ENCODE results near the gene C5AR1.
"Not testable (repeated sequence)": the region's sequence is repeated elsewhere in the genome, so short reads cannot be mapped to it uniquely, and the experiment has no call there.

The C5AR1 gene

DNA sequence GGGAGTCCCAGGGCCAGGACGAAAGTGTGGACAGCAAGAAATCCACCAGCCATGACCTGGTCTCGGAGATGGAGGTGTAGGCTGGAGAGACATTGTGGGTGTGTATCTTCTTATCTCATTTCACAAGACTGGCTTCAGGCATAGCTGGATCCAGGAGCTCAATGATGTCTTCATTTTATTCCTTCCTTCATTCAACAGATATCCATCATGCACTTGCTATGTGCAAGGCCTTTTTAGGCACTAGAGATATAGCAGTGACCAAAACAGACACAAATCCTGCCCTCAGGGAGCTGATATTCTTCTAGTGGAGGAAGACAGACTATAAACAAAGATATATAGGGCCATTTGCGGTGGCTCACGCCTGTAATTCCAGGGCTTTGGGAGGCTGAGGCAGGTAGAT is 32.1 kb downstream of the C5AR1 start:
- H3K4me3 ChIP-seq (replicated peaks; ENCODE audit: low read depth, low read length) = no peak overlapping the region
- TF ChIP-seq, protein P1, sequence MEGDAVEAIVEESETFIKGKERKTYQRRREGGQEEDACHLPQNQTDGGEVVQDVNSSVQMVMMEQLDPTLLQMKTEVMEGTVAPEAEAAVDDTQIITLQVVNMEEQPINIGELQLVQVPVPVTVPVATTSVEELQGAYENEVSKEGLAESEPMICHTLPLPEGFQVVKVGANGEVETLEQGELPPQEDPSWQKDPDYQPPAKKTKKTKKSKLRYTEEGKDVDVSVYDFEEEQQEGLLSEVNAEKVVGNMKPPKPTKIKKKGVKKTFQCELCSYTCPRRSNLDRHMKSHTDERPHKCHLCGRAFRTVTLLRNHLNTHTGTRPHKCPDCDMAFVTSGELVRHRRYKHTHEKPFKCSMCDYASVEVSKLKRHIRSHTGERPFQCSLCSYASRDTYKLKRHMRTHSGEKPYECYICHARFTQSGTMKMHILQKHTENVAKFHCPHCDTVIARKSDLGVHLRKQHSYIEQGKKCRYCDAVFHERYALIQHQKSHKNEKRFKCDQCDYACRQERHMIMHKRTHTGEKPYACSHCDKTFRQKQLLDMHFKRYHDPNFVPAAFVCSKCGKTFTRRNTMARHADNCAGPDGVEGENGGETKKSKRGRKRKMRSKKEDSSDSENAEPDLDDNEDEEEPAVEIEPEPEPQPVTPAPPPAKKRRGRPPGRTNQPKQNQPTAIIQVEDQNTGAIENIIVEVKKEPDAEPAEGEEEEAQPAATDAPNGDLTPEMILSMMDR (IDR thresholded peaks at IDR 0.05; ENCODE audit: low read depth, low read length, missing control alignments) = no peak

DNA sequence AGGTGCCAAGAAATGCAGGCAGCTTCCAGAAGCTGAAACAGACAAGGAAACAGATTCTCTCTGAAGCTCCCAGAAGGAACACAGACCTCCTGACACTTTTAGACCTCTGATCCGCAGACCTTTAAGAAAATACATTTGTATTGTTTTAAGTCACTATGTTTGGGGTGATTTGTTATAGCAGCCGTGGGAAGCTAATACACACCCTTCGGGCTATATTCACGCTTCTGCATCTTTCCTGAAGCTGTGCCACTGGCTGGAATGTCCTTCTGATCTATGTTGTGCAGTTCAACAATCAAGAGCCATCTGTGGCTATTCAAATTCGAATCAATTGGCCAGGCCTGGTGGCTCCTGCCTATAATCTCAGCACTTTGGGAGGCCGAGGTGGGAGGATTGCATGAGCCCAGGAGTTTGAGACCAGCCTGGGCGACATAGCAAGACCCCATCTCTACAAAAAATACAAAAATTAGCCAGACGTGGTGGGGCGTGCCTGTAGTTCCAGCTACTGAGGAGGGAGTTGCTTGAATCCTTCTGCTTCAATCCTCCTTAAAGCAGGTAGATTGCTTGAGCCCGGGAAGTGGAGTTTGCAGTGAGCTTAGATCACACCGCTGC is 33.6 kb downstream of the C5AR1 start:
- TF ChIP-seq, protein P1 (IDR thresholded peaks at IDR 0.05; ENCODE audit: low read depth, low read length, missing control alignments) = no peak
- no peak for DNase-seq (ENCODE audit: extremely low read depth, low read depth)
- H3K4me3 ChIP-seq (replicated peaks; ENCODE audit: low read depth, low read length) = no peak overlapping the region

More for the DNA sequence above, 32.1 kb downstream of the C5AR1 start:
- no peak for DNase-seq (ENCODE audit: extremely low read depth, low read depth)

DNA sequence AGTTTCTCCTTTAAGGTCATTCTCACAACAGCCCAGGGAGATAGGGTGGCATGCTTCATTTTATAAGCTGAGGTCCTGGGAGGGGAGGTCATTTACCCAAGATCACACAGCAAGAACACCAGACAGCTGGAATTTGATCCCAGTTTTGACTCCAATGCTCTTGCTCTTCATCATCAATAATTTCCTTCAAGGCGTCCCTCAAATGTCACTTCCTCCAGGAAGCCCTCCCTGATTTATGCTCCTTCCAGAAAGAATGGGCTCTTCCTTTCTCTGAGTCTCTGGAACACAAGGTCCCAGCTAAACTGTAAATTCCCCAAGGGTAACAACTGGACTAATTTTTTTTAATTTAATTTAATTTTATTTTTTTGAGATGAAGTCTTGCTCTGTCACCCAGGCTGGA is 34.8 kb downstream of the C5AR1 start:
- DNase-seq (ENCODE audit: extremely low read depth, low read depth) = no peak
- TF ChIP-seq, protein P1 (IDR thresholded peaks at IDR 0.05; ENCODE audit: low read depth, low read length, missing control alignments) = no peak
- H3K4me3 ChIP-seq (replicated peaks; ENCODE audit: low read depth, low read length) = no peak overlapping the region

DNA sequence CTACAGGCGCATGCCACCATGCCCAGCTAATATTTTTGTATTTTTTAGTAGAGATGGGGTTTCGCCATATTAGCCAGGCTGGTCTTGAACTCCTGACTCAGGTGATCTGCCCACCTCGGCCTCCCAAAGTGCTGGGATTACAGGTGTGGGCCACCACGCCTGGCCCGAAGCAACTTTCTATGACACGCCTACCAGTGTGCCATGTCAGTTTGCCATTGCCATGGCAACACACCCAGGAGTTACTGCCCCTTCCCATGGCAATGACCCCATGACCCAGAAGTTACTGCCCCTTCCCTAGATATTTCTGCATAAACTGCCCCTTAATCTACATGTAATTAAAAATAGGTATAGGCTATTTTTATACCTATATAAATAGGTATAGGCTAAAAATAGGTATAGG is 36.4 kb downstream of the C5AR1 start:
- H3K4me3 ChIP-seq (replicated peaks; ENCODE audit: low read depth, low read length); DNase-seq (ENCODE audit: extremely low read depth, low read depth): not testable (repeated sequence)

DNA sequence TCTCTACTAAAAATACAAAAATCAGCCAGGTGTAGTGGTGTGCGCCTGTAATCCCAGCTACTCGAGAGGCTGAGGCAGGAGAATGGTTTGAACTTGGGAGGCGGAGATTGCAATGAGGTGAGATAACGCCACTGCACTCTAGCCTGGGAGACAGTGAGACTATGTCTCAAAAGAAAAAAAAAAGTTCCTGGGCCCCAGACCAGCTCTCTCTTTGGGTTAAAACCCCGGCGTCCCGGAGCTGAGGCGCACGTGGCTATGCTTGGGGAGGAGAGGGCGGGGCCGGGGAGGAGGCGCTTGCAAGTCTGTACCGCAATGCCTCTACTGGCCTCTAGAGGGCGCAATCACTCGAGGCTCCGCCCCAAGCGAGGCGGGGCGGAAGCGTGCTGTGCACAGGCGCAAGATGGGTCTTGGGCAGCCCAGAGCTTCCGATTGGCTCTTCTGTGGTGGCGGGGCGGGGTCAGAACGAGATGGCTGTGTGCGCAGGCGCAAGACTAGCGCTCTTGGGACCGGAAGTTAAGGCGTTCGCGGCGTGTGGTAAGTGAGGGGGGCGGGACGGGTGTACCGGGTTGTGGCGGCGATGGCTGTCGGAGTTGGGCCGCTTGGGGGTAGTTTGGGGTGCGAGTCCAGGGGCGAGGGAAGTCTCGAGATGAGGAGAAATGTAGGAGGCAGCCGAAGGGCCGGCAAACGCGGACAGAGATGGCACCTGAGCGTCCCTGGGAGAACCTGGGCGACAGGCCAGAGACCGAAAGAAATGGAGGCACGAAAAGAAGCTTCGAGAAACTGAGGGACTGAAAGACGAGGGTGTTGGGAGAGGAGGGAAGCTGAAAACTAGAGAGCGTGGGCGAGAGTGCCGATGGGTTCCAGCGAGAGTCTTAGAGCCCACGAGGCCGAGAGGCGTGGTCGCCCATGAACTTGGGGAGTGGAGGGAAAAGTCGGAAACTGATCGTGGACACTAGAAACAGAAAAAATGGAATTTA is 39.4 kb downstream of the C5AR1 start, which contains the start of gene DHX34:
TSS of gene DHX34 (plus strand) at position 497 of the 977 bp plus-strand sequence. CDS start 3,716 bp downstream, outside the sequence.
- peak; percentile 96 for DNase-seq (ENCODE audit: extremely low read depth, low read depth)
- TF ChIP-seq, protein P1 (IDR thresholded peaks at IDR 0.05; ENCODE audit: low read depth, low read length, missing control alignments) = peak; percentile 97
- peak within 1 kb of the TSS; percentile 94 for H3K4me3 ChIP-seq (replicated peaks; ENCODE audit: low read depth, low read length)

DNA sequence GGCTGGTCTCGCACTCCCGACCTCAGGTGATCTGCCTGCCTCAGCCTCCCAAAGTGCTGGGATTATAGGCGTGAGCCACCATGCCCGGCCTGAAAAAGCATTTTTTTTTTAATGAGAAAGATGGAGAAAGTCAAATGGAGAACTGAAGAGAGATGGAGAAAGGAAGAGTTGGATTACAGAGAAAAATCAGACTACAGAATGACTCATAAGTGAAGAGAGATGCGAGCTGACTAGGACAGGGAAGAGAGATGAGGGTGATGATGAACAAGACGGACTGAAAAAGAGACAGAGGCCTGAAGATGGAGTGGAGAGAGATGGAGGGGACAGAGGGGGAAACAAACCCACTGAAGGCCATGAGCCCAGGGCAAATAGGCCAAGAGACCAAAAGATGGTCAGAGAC is 41.0 kb downstream of the C5AR1 start:
- H3K4me3 ChIP-seq (replicated peaks; ENCODE audit: low read depth, low read length) = peak overlapping the region; percentile 94
- TF ChIP-seq, protein P1 (IDR thresholded peaks at IDR 0.05; ENCODE audit: low read depth, low read length, missing control alignments) = no peak
- DNase-seq (ENCODE audit: extremely low read depth, low read depth) = no peak

DNA sequence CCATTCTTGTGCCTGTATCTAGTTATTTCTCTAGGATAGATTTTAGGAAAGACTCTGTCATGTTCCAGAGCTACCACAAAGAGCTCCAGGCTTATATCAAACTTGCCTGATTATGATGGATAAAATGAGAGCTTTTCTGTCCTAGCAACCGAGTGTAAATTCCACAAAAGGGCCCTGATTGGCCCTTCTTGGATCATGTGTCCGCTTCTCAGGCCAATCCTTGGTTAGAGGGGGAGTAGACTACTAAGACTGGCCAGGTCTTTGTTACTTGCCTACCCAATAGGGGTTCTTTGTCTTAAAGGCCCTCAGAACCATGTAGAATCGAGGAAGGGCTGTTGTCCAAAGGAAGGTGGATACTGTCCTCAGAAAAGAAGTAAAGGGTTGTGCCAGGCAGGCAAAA is 41.9 kb downstream of the C5AR1 start:
- TF ChIP-seq, protein P1 (IDR thresholded peaks at IDR 0.05; ENCODE audit: low read depth, low read length, missing control alignments) = no peak
- H3K4me3 ChIP-seq (replicated peaks; ENCODE audit: low read depth, low read length) = no peak overlapping the region
- DNase-seq (ENCODE audit: extremely low read depth, low read depth) = no peak

Measured in HFF-Myc (cell line).